GM23248 (cell line): ENCODE results near the gene BCKDHB.

Experiments
- EZH2 ChIP-seq: fragments of 200-600 bp; sonication (generic); IDR thresholded peaks from 2 replicates; pipeline ENCODE4 v1.6.1; 2018; ENCODE audit warnings: antibody characterized with exemption, mild to moderate bottlenecking; ENCODE audit not compliant: insufficient read depth, poor library complexity, severe bottlenecking
- EZH2phosphoT487 ChIP-seq: fragments of 200-600 bp; sonication (generic); IDR thresholded peaks from 2 replicates; pipeline ENCODE4 v1.6.1; 2018; ENCODE audit warnings: antibody characterized with exemption, moderate library complexity, mild to moderate bottlenecking, low read depth; ENCODE audit not compliant: insufficient read depth

DNA sequence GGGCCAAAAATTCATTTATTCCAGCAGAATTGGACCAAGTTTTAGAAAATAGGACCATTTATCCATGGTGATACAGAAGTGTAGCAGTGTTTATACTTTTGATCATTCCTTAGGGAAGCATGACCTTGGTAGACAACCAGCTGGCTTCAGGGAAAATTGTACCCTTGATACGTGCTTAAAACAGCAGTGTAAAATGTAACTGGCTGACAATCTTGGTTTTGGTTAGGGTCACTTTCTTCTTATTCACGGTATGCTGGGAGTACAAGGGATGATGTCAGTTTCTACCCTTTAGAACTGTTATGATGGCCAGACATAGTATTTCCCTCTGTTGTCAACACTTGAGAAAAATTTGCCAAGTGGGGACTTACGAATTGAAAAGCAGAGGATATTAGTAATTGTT lies 157.1 kb downstream of the BCKDHB start:
- TF ChIP-seq EZH2phosphoT487, result no peak
- no peak for TF ChIP-seq EZH2
